ENCODE data around the gene ARR3. TPM values are rescaled to one million over a fixed set of nuclear protein-coding genes. Genes with fewer than 3 reads are reported as not detected.

Gene ARR3
- not detected in 5 replicates for total RNA-seq (2022; extraction: Qiagen RNA extraction)

GRCh38 chrX:70268034-70268433 is at the start of gene ARR3:
TSS of gene ARR3 (plus strand) at chrX:70268334. CDS start at chrX:70269386, 1,052 bp downstream.

GRCh38 chrX:70234355-70234754 is 33.8 kb upstream of the ARR3 start, which contains the start of gene AWAT1:
TSS of gene AWAT1 (plus strand) at chrX:70234655. CDS start at chrX:70234696, 41 bp downstream.

GRCh38 chrX:70260104-70260503 is 8.0 kb upstream of the ARR3 start, which contains the start of gene P2RY4:
TSS of gene P2RY4 (minus strand) at chrX:70260204. CDS start at chrX:70259624, 580 bp downstream.

GRCh38 chrX:70281951-70282350 is 13.8 kb downstream of the ARR3 start, which contains the start of gene RAB41:
TSS of gene RAB41 (plus strand) at chrX:70282172. CDS start at chrX:70282218, 46 bp downstream.

GRCh38 chrX:70289793-70290770 is 21.9 kb downstream of the ARR3 start, which contains the start of the genes KIF4A and PDZD11:
TSS of gene KIF4A (plus strand) at chrX:70290104. CDS start at chrX:70290459, 355 bp downstream.
TSS of gene PDZD11 (minus strand) at chrX:70289927. CDS start at chrX:70289341, 586 bp downstream.

Other genes starting within 250 kb of the ARR3 start
- not detected in 5 replicates for gene AWAT2, start 218.4 kb upstream of the ARR3 start, total RNA-seq (2022; extraction: Qiagen RNA extraction)
- not detected in 5 replicates for gene OTUD6A, start 205.9 kb upstream of the ARR3 start, total RNA-seq (2022; extraction: Qiagen RNA extraction)
- 58.5 to 70.0 TPM (median 64.7 TPM) in 5 replicates for gene IGBP1, start 134.9 kb upstream of the ARR3 start, total RNA-seq (2022; extraction: Qiagen RNA extraction)
- gene DGAT2L6, start 90.9 kb upstream of the ARR3 start, total RNA-seq (2022; extraction: Qiagen RNA extraction): not detected in 5 replicates
- gene AWAT1, start 33.7 kb upstream of the ARR3 start, total RNA-seq (2022; extraction: Qiagen RNA extraction): not detected in 5 replicates
- not detected in 5 replicates for gene P2RY4, start 8.1 kb upstream of the ARR3 start, total RNA-seq (2022; extraction: Qiagen RNA extraction)
- not detected in 5 replicates for gene RAB41, start 13.8 kb downstream of the ARR3 start, total RNA-seq (2022; extraction: Qiagen RNA extraction)
- 85.5 to 110 TPM (median 91.6 TPM) in 5 replicates for gene PDZD11, start 21.6 kb downstream of the ARR3 start, total RNA-seq (2022; extraction: Qiagen RNA extraction)
- gene KIF4A, start 21.8 kb downstream of the ARR3 start, total RNA-seq (2022; extraction: Qiagen RNA extraction): 25.0 to 29.1 TPM (median 26.5 TPM) in 5 replicates
- gene GDPD2, start 155.0 kb downstream of the ARR3 start, total RNA-seq (2022; extraction: Qiagen RNA extraction): 0.07 to 0.14 TPM in 2 of 5 replicates, not detected in the others
- gene DLG3, start 176.5 kb downstream of the ARR3 start, total RNA-seq (2022; extraction: Qiagen RNA extraction): 4.2 to 5.6 TPM (median 4.9 TPM) in 5 replicates